ENCODE data around the gene ZFR2.

- TF ChIP-seq EZH2 (IDR thresholded peaks at IDR 0.05; ENCODE audit: borderline replicate concordance, low read depth, low read length, poor library complexity, severe bottlenecking): no peak
- TF ChIP-seq CTCF (conservative IDR thresholded peaks at IDR 0.05; ENCODE audit: low read depth, low read length): no peak
Measured at GRCh38 chr19:3790209-3790734, 78.6 kb downstream of the ZFR2 start.
